ENCODE results near the gene PNPLA5.

DNA sequence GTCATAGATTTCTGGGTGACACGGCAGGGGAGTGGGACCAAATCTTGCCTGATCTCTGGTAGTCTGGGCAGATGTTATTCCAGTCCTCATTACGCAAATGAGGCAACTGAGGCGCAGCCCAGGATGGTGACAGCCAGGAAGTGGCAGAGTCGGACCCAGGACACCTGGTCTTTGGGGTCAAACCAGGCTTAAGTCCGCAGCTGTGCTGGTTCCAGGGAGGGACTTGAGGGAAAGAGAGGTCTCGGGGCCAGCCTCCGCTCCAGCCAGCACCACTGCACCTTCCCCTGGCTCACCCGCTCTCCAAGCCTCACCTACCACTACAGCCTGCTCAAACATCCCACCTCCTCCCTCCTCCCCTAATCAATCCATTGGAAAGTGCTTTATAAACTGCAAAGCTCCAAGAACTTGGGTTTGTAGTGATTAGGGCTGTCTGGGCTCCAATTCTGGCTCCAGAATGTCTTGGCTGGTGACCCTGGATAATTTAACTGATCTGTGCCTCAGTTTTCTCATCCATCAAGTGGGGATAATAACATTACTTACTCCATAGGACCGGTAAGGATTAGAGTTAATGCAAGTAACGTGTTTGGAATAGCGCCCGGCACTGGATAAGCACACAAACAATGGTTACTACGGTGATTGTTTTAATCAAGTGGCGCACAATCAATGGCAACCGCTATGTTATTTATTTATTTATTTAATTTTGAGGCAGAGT, 526 bp upstream of the PNPLA5 start:
- no peak for TF ChIP-seq CTCF (IDR thresholded peaks at IDR 0.05; ENCODE audit: borderline replicate concordance, extremely low read depth, low read length, poor library complexity, severe bottlenecking)
- no peak for TF ChIP-seq EZH2 (IDR thresholded peaks at IDR 0.05; ENCODE audit: borderline replicate concordance, low read depth, low read length, severe bottlenecking)
